GM19467 (cell line): ENCODE results near the gene XRRA1.
"Not testable (repeated sequence)": the region's sequence is repeated elsewhere in the genome, so short reads cannot be mapped to it uniquely, and the experiment has no call there.

Source experiments
- ATAC-seq: cut with Tn5 transposase; IDR thresholded peaks from one replicate; pipeline ENCODE4 v1.9.1; 2021; ENCODE audit warnings: mild to moderate bottlenecking, moderate library complexity; ENCODE audit not compliant: unreplicated experiment

XRRA1 gene

DNA sequence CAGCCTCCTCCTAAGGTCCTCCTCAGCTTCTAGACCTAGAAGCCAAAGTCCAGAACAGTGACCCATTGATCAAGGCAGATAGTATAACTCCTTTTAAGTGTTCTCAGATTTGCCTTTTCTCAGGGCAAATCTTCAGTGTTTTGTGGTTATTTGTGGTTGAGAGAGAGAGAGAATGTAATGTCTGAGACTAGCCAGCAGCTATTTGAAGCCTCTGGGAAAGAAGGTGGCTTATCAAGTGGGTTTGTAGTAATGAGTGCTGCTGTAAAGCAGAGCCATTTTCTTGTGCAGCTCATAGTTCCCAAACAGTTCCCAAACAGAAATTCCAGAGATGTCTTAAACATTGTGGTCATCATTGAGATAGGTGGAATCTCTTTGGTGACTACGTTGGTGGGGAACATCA lies 110.7 kb downstream of the XRRA1 start:
- ATAC-seq = no peak

DNA sequence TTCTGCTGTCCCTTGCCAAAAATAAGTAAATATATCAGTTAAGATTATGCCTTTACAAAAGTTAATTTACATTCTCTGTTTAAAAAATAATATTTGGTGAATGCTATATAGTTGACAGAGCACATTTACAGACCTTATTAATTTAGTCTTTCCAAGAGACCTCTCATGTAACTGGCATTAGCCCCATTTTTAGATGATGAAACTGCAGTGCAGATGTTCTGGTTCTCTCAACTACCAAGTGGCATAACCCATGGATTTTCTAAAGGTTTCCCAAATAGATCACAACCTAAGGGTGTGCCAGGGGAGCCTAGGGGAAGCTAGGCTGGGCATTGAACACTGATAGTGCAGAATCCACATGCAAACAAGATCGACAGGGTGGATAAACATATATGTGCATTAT lies 111.7 kb downstream of the XRRA1 start:
- no peak for ATAC-seq

DNA sequence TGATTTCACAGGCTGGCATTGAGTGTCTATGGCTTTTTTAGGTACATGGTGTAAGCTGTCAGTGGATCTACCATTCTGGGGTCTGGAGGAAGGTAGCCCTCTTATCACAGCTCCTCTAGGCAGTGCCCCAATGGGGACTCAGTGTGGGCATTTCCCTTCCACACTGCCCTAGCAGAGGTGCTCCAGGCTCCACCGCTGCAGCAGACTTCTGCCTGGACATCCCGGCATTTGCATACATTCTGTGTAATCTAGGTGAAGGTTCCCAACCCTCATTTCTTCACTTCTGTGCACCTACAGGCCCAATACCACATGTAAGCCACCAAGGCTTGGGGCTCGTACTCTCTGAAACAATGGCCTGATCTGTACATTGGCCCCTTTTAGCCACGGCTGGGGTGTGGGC lies 122.0 kb downstream of the XRRA1 start:
- no peak for ATAC-seq

DNA sequence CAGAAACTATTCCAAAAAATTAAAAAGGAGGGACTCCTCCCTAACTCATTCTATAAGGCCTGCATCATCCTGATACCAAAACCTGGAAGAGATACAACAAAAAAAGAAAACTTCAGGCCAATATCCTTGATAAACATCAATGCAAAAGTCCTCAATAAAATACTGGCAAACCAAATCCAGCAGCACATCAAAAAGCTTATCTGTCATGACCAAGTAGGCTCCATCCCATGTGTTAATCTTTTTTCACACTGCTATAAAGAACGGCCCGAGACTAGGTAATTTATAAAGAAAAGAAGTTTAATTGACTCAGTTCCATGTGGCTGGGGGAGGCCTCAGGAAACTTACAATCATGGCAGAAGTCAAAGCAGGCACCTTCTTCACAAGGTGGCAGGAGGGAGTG lies 123.3 kb downstream of the XRRA1 start:
- ATAC-seq = not testable (repeated sequence)

DNA sequence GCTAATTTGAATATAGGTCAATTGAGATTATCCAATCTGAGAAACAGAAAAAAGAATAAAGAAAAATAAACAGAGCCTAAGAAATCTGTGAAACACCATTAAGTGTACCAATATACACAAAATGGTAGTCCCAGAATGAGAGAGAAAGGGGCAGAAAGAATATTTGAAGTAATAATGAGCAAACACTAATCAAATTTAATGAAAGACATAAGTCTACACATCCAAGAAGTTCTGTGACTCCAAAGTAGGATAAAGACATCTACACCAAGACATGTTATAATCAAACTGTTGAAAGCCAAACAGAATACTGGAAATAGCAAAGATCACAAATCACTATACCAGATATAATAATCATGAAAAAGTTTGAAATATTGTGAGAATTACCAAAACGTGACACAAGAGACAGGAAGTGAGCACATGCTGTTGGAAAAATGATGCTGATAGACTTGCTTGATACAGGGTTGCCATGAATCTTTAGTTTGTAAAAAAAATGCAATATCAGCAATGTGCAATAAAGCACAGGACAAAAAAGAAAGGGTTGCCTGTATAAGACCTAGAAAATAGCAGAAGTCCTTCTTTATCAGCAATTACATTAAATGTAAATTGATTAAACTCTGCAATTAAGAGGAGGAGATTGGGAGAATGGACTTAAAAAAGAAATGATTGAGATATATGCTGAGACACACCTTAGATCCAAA lies 124.5 kb downstream of the XRRA1 start:
- ATAC-seq = no peak

DNA sequence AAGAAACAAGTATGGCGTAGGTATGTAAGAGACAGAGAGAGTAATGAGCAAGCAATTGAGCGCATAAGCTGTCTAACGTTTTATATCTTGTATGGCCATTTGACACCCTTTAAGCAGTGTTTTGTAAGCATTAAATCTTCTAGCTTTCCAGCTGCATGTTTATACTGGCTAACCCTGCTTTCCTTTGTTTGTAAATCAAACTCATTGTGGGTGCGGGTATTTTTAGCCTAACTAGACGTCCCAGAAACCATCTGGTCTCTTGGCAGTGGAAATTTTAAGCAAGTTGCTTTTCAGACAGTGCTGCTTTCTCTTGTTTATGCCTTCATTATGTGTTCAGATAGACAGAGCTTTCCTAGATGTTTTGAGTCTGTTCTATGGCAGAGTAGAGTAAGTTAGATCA lies 126.7 kb downstream of the XRRA1 start:
- ATAC-seq = no peak

DNA sequence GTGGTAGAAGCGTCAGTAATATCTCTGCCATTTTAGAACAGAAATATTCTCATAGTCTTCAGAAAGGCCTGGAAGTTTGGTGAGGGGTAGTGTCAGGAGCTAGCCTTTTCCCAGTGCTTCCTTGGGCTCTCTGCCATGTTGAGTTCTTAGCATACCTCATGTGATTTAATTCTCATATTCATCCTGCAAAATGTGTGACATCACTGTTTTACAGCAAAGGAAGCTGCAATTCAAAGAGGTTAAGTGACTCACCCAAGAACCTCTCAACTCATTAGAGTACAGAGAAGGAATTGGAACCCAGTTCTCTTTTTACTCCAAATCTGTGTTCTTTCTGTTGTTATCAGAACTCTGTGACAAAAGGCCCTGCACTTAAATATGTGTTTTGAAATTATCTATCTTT lies 128.1 kb downstream of the XRRA1 start:
- ATAC-seq = no peak

DNA sequence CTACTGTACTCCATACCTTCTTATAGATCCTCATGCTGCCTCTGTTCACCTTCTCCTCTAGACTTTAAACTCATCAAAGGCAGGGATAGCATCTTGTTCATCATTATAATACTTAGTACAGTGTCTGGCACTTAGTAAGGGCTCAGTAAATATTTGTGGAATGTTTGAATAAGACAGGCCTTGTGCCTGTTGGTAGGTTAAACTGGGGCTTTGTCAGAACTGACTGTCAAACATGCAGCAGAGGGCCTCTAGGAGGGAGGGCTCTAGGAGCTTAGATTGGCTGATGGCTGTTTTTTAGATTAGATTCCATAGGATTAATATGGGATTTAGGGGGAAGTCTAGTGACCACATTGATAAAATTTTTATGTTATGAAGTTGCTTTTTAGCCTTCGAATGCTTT lies 129.5 kb downstream of the XRRA1 start:
- ATAC-seq = no peak

DNA sequence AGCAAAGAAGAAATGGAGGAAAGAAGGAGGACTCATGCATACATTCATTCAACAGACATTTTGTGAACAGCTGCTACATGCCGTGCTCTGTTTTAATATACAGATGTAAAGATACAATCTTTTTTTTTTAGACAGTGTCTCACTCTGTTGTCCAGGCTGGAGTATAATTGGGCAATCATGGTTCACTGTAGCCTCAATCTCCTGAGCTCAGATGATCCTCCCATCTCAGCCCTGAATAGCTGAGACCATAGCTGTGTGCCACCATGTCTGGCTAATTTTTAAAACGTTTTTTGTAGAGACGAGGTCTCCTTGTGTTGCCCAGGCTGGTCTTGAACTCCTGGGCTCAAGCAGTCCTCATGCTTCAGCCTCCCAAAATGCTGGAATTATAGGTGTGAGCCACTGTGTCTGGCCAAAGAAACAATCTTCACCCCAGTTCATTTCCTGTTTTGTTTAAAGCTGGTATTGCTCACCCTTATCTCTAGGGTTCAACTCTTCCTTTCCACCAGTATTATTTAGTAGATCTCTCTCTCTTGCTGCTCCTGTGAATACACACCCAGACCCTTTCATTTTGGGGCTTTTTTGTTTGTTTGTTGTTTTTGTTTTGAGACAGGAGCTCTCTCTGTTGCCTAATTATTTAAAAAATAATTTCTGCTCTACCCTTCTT lies 130.5 kb downstream of the XRRA1 start:
- no peak for ATAC-seq

DNA sequence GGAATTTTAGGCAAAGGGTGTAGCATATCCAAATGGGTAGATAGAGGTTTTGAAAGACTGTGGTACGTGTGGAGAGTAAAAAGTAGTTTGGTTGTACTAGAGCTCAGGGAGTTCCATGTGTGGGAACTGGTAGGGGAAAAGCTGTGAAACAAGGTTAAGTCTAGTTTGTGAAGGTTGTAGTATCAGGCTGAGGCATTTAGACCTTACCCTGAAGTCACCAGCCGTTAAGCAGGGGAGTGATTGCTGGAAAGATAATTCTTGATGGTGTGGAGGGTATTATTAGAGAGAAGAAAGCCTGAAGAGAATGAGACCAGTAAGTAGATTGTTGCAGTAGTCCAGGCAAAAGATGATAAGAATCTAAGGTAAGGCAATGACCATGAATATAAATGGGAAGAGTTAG lies 132.2 kb downstream of the XRRA1 start:
- ATAC-seq = no peak

DNA sequence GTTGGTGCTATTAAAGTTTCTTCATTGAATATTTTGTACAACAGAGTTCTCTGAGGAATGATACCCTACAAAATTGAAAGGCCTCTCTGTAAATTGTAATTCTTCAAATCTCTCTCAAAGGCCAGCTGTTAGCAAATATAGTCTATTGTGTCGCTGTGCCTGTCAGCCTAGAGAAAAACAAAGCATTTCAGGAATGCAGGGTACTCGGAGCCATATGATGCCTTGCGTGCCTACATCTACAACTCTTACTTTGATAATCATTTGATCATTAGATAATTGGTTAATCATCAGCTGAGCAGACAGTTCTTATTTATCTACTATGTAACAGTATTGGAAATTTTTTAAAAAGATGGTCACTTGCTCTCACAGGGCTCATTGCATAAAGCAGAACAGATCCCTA lies 132.9 kb downstream of the XRRA1 start:
- ATAC-seq = no peak

DNA sequence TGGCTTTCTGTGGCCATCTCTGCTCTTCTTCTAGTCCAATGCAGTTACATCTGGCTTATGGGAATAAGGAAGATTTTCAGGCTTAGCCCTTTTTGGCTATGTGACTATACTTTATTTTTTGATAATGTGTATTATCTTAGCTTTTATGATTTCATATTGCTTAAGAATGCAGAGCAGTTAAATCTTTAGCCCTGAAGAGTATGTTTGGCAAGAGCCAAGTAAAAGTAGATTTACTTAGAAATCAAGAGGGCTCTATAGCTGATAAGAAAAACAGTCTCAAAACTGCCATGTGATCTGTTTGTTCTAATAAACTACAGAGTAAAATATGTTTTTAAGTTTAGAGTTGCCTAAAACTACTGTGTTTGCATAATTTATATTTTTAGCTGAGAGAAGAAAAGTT lies 139.1 kb downstream of the XRRA1 start:
- ATAC-seq = no peak

DNA sequence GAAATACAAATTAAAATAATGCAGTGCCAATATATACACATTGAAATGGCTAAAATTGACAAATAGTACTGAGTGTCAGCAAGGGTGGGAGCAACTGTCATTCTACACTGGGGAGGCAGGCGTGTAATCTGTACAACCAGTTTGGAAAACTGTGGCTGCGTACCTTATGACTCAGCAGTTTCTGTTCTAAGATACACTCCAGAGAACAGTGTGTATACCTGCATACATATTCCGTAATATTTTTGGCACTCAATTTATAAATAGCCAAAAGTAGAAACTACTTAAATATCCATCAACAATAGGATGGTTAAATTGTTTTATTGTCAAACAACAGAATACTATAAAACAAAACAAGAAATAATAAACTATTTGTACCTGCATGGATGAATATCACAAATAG lies 142.6 kb downstream of the XRRA1 start:
- ATAC-seq = no peak

DNA sequence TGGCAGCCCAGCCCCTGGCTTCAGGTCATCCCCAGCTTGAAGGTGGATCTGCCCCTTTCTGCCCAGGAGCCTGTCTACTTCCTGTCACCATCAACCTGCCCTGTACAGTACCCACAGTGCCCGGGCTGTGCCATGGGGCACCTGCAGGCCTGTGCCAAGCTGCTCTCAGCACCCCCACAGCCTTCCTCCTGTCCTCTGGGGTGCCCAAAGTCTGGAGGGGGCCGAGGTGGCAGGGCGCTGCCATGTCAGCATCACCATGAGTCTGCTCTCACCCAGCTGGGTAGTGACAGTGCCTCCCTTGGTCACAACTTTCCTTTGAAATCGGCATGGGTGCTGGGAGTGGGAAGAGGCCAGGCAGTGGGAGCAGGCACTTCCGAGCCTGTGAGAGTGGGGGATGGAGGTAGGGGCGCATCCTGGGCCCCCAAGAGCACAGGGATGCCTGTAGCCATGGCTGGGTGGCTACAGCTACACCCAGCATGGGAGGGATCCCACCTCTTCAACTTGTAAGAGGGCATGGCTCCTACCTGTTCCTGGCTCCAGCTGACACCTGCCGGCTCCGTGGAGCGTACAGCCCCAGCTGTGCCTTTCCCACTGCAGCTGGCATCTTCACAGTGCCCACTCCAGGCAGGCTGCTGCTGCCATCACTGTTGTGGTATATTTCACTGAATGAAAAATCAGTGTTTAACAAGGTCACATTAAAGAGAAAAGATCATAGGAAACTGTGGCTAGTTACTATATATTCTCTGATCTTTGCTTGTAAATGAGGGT lies 157.4 kb downstream of the XRRA1 start:
- ATAC-seq = no peak
